Neural cell (in vitro differentiated cells): ENCODE measurements around the gene BRF1. TPM values are rescaled to one million over a fixed set of nuclear protein-coding genes. Genes with fewer than 3 reads are reported as not detected.

Experiments used
- H2AFZ ChIP-seq: fragments of 200-600, 300-800 bp; sonication (generic), shearing (Covaris generic); 2 replicates; pipeline ENCODE4 v1.6.0; 2014; ENCODE audit warnings: low read depth, mild to moderate bottlenecking, antibody characterized with exemption, low read length, moderate library complexity
- H3F3A ChIP-seq: fragments of 200-600 bp; shearing (Covaris generic); 2 replicates; pipeline ENCODE4 v1.6.1; 2016; ENCODE audit warnings: mild to moderate bottlenecking, moderate library complexity, mixed read lengths, antibody characterized with exemption, low read length; ENCODE audit not compliant: insufficient read depth, poor library complexity, severe bottlenecking
- H3K27ac ChIP-seq: fragments of 200-600, 300-800 bp; sonication (generic), shearing (Covaris generic); 2 replicates; pipeline ENCODE4 v1.5.1; 2014; ENCODE audit warnings: mild to moderate bottlenecking, low read length, moderate library complexity
- H3K27me3 ChIP-seq: fragments of 300-800, 200-600 bp; sonication (generic), shearing (Covaris generic); 2 replicates; pipeline ENCODE4 v1.6.0; 2014; ENCODE audit warnings: mild to moderate bottlenecking, low read depth, low read length, moderate library complexity; ENCODE audit not compliant: insufficient read depth
- H3K36me3 ChIP-seq: fragments of 300-800, 200-600 bp; sonication (generic), shearing (Covaris generic); 2 replicates; pipeline ENCODE4 v1.5.1; 2014; ENCODE audit warnings: mild to moderate bottlenecking, antibody characterized with exemption, low read length, moderate library complexity; ENCODE audit not compliant: insufficient read depth
- H3K4me2 ChIP-seq: fragments of 300-800, 200-600 bp; sonication (generic), shearing (Covaris generic); 2 replicates; pipeline ENCODE4 v1.6.0; 2014; ENCODE audit warnings: mild to moderate bottlenecking, low read length
- H3K4me3 ChIP-seq: fragments of 300-800, 200-600 bp; sonication (generic), shearing (Covaris generic); 2 replicates; pipeline ENCODE4 v1.5.1; 2014; ENCODE audit warnings: mild to moderate bottlenecking, low read length, moderate library complexity
- H3K79me2 ChIP-seq: fragments of 200-600 bp; shearing (Covaris generic); replicated peaks from 2 replicates; pipeline ENCODE4 v1.6.0; 2014; ENCODE audit warnings: mild to moderate bottlenecking, low read length, moderate library complexity; ENCODE audit not compliant: insufficient read depth
- H3K9ac ChIP-seq: fragments of 300-800, 200-600 bp; sonication (generic), shearing (Covaris generic); 2 replicates; pipeline ENCODE4 v1.6.1; 2016; ENCODE audit warnings: mild to moderate bottlenecking, low read length, mixed read lengths
- H3K9me2 ChIP-seq: fragments of 200-600 bp; shearing (Covaris generic); 2 replicates; pipeline ENCODE4 v1.6.1; 2016; ENCODE audit warnings: mild to moderate bottlenecking, low read length, mixed read lengths; ENCODE audit not compliant: insufficient read depth
- H3K9me3 ChIP-seq: fragments of 200-600, 300-800 bp; sonication (generic), shearing (Covaris generic); 2 replicates; pipeline ENCODE4 v1.6.1; 2016; ENCODE audit warnings: mild to moderate bottlenecking, mixed run types, low read length, moderate library complexity, mixed read lengths
- H4K20me1 ChIP-seq: fragments of 200-600 bp; shearing (Covaris generic); 2 replicates; pipeline ENCODE4 v1.6.1; 2016; ENCODE audit warnings: mild to moderate bottlenecking, mixed run types; ENCODE audit not compliant: insufficient read depth
- EP300 ChIP-seq: fragments of 450-650 bp; conservative IDR thresholded peaks from 2 replicates; pipeline ENCODE4 v1.6.1; 2014; ENCODE audit warnings: antibody characterized with exemption, mild to moderate bottlenecking, moderate library complexity; ENCODE audit not compliant: poor library complexity, severe bottlenecking
- EZH2 ChIP-seq: fragments of 200-600, 300-800 bp; shearing (Covaris generic), sonication (generic); IDR thresholded peaks from 2 replicates; pipeline ENCODE4 v1.6.1; 2014; ENCODE audit warnings: antibody characterized with exemption, low read length, borderline replicate concordance, mild to moderate bottlenecking; ENCODE audit not compliant: insufficient read depth, poor library complexity, severe bottlenecking
- MXI1 ChIP-seq: fragments of 450-650 bp; conservative IDR thresholded peaks from 2 replicates; pipeline ENCODE4 v1.6.1; 2014; ENCODE audit warnings: antibody characterized with exemption, mild to moderate bottlenecking; ENCODE audit not compliant: poor library complexity, severe bottlenecking
- POLR2AphosphoS5 ChIP-seq: IDR thresholded peaks from 2 replicates; pipeline ENCODE4 v1.6.1; 2012
- RAD21 ChIP-seq: fragments of 450-650 bp; conservative IDR thresholded peaks from 2 replicates; pipeline ENCODE4 v1.6.1; 2014; ENCODE audit warnings: antibody characterized with exemption, mild to moderate bottlenecking, moderate library complexity
- SMC3 ChIP-seq: fragments of 450-650 bp; conservative IDR thresholded peaks from 2 replicates; pipeline ENCODE4 v1.6.1; 2014; ENCODE audit warnings: antibody characterized with exemption, mild to moderate bottlenecking, moderate library complexity; ENCODE audit not compliant: poor library complexity
- TAF1 ChIP-seq: IDR thresholded peaks from 2 replicates; pipeline ENCODE4 v1.6.1; 2012; ENCODE audit warnings: low read depth
- polyA plus RNA-seq: library from polyadenylated mRNA; depleted of rRNA; stranded (reverse); fragments of >200 nt; gene quantifications from 2 replicates; pipeline ENCODE4 v1.2.3, GENCODE V29; 2014
- TF ChIP-seq, protein P1 (sequence below): IDR thresholded peaks from 2 replicates; pipeline ENCODE4 v1.6.1; 2012; ENCODE audit warnings: borderline replicate concordance
- TF ChIP-seq, protein P2 (sequence below): fragments of 450-650 bp; IDR thresholded peaks from 2 replicates; pipeline ENCODE4 v1.5.1; 2014; ENCODE audit warnings: antibody characterized with exemption, mild to moderate bottlenecking, moderate library complexity; ENCODE audit not compliant: poor library complexity, severe bottlenecking

Gene BRF1
- polyA plus RNA-seq, 1 donor from 2014 or later: 69.4 TPM

DNA sequence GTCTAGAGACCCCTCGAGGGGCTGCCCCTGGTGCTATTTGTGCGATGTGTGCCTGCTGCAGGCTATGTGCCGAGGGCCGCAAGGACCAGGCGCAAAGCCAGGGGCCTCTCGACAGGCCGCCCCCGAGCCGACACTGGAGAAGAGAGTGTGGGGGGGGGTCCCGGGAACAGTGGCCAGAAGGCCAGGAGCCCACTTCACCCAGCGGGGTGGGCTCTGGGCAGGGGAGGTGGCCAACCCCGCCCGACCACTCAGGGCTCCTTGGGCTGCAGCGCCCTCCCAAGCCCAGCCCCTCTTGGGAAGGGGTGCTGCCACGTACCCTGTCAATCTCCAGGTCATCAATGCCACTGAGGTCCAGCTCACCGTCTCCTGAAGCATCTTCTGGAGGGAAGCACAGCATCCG, 81.0 kb downstream of the BRF1 start:
- no peak overlapping the region for H3K27ac ChIP-seq
- H3K36me3 ChIP-seq: peaks cover 10% of the 10 kb centered on the region
- no peaks in the 10 kb centered on the region for H3K79me2 ChIP-seq
- no peaks in the 10 kb centered on the region for H3K9me2 ChIP-seq
- no peak for TF ChIP-seq POLR2AphosphoS5
- no peak for TF ChIP-seq SMC3
- no peak overlapping the region for H3K4me2 ChIP-seq
- no peak overlapping the region for H3K9ac ChIP-seq
- H3K9me3 ChIP-seq: no peaks in the 10 kb centered on the region
- no peaks in the 10 kb centered on the region for H3F3A ChIP-seq
- H4K20me1 ChIP-seq: no peaks in the 10 kb centered on the region
- no peaks in the 10 kb centered on the region for H3K27me3 ChIP-seq
- H2AFZ ChIP-seq: no peak overlapping the region
- H3K4me3 ChIP-seq: no peak overlapping the region

DNA sequence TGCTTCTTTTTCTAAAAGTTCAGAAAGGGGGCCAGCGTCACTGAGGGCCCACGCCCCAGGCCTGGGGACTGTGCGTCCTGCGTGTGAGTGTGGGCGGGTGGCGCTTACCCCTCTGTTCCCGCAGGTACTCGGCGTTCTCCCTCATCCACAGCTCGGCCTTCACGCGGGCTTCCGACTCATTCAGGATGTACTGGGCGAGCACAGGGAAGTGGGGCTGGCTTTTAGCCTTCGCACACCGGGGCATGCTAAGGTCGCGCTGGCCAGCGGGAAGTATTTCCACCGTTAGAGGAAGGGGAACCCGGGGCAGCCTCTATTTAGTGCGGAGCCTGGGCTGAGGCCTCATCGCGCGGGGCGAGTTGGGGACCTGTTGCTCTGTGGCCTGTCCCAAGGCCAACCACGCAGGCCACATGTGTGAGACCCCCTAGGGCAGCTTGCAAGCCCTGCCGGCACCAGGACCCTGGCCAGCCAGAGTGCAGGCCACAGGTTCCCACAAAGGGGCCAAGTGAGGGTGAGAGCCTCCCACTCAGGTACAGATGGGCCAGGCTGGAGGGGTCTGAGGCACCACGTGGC, 81.7 kb downstream of the BRF1 start:
- H3K4me2 ChIP-seq: no peak overlapping the region
- no peaks in the 10 kb centered on the region for H3K79me2 ChIP-seq
- TF ChIP-seq SMC3 (no peak), TAF1 (no peak), EP300 (no peak), RAD21 (no peak), MXI1 (no peak), EZH2 (no peak), POLR2AphosphoS5 (no peak)
- TF ChIP-seq, protein P1, sequence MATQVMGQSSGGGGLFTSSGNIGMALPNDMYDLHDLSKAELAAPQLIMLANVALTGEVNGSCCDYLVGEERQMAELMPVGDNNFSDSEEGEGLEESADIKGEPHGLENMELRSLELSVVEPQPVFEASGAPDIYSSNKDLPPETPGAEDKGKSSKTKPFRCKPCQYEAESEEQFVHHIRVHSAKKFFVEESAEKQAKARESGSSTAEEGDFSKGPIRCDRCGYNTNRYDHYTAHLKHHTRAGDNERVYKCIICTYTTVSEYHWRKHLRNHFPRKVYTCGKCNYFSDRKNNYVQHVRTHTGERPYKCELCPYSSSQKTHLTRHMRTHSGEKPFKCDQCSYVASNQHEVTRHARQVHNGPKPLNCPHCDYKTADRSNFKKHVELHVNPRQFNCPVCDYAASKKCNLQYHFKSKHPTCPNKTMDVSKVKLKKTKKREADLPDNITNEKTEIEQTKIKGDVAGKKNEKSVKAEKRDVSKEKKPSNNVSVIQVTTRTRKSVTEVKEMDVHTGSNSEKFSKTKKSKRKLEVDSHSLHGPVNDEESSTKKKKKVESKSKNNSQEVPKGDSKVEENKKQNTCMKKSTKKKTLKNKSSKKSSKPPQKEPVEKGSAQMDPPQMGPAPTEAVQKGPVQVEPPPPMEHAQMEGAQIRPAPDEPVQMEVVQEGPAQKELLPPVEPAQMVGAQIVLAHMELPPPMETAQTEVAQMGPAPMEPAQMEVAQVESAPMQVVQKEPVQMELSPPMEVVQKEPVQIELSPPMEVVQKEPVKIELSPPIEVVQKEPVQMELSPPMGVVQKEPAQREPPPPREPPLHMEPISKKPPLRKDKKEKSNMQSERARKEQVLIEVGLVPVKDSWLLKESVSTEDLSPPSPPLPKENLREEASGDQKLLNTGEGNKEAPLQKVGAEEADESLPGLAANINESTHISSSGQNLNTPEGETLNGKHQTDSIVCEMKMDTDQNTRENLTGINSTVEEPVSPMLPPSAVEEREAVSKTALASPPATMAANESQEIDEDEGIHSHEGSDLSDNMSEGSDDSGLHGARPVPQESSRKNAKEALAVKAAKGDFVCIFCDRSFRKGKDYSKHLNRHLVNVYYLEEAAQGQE: no peak
- TF ChIP-seq, protein P2, sequence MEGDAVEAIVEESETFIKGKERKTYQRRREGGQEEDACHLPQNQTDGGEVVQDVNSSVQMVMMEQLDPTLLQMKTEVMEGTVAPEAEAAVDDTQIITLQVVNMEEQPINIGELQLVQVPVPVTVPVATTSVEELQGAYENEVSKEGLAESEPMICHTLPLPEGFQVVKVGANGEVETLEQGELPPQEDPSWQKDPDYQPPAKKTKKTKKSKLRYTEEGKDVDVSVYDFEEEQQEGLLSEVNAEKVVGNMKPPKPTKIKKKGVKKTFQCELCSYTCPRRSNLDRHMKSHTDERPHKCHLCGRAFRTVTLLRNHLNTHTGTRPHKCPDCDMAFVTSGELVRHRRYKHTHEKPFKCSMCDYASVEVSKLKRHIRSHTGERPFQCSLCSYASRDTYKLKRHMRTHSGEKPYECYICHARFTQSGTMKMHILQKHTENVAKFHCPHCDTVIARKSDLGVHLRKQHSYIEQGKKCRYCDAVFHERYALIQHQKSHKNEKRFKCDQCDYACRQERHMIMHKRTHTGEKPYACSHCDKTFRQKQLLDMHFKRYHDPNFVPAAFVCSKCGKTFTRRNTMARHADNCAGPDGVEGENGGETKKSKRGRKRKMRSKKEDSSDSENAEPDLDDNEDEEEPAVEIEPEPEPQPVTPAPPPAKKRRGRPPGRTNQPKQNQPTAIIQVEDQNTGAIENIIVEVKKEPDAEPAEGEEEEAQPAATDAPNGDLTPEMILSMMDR: no peak
- no peaks in the 10 kb centered on the region for H3K9me3 ChIP-seq
- H3F3A ChIP-seq: no peaks in the 10 kb centered on the region
- peaks cover 10% of the 10 kb centered on the region for H3K36me3 ChIP-seq
- no peaks in the 10 kb centered on the region for H4K20me1 ChIP-seq
- H3K9ac ChIP-seq: no peak overlapping the region
- no peaks in the 10 kb centered on the region for H3K9me2 ChIP-seq
- H3K4me3 ChIP-seq: no peak overlapping the region
- no peaks in the 10 kb centered on the region for H3K27me3 ChIP-seq
- H3K27ac ChIP-seq: no peak overlapping the region
- no peak overlapping the region for H2AFZ ChIP-seq

DNA sequence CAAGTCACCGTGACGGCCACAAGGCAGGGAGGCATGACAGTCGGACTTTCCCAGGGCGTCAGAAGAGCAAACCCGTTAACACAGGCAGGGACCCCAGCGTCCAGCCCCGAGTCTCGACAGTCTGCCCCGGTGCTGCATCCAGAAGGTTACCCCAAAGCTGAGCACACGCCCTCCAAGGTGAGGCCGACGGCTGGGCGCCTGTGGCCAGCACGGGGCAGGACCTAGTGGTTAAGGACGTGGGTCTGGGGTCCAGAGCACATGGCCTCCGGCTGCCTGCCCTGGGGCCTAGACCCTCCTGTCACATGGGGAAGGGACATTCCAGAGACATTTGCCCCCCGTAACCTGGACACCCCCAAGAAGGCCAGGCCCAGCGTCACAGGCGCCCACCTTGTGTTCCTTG, 82.2 kb downstream of the BRF1 start:
- Histone ChIP-seq H3K4me2 (no peak overlapping the region), H3K4me3 (no peak overlapping the region), H3K27me3 (no peaks in the 10 kb centered on the region), H3K27ac (no peak overlapping the region), H4K20me1 (no peaks in the 10 kb centered on the region), H3F3A (no peaks in the 10 kb centered on the region), H3K79me2 (no peaks in the 10 kb centered on the region), H3K9me3 (no peaks in the 10 kb centered on the region), H3K9me2 (no peaks in the 10 kb centered on the region), H3K36me3 (peaks cover 10% of the 10 kb centered on the region), H3K9ac (no peak overlapping the region), H2AFZ (no peak overlapping the region)
- TF ChIP-seq TAF1: no peak
- TF ChIP-seq, protein P1: no peak
